H4 (cell line): ENCODE data around the gene TFRC. TPM values are rescaled to one million over a fixed set of nuclear protein-coding genes. Genes with fewer than 3 reads are reported as not detected.
"Not testable (repeated sequence)": the region's sequence is repeated elsewhere in the genome, so short reads cannot be mapped to it uniquely, and the experiment has no call there.

Experiments
- DNase-seq: peaks from one replicate; pipeline ENCODE4 v3.0.0-alpha.2; 2015; ENCODE audit warnings: low spot score
- total RNA-seq: library from RNA; depleted of rRNA; stranded (reverse); fragments of >200 nt; shearing (Covaris generic); gene quantifications from 2 replicates; pipeline ENCODE4 v1.2.3, GENCODE V29; 2014

Gene TFRC
- total RNA-seq, 1 experiment from 2014 or later, result 286 TPM

- no peak for DNase-seq
Measured at GRCh38 chr3:196048922-196049598, 32.8 kb downstream of the TFRC start.

- no peak for DNase-seq
Measured at GRCh38 chr3:196047391-196048030, 34.4 kb downstream of the TFRC start.

DNA sequence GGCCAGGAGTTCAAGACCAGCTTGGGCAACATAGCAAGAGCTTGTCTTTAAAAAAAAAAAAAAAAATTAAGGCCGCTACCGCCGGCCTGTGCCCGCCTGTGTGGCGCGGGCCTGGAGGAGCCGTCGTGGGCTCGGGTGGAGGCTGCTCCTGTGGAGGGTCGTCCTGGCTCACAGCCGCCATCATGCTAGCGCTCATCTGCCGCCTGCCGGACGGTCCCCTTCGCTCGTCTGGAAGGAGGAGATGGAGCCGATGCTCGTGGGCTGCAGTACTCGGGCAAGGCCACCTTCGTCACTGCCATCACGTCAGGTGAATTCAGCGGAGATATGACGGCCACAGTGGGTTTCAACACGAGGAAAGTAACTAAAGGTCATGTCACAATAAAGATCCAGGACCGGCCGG, 37.4 kb downstream of the TFRC start:
- no peak for DNase-seq

DNA sequence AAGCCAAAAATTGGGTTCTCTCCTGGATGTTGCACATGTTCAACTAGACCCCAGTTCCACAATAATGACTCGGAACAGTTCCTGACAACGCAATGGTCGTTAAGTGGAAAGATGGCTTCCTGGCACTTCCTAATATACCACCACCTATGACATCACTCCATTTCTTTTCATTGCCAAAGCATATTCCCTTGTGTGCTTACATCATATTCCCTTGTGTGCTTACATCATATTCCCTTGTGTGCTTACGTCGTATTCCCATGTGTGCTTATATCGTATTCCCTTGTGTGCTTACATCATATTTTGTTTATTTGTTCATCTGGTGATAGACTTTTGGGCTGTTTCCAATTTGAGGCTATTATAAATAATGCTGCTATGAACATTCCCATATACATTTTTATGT, 39.2 kb downstream of the TFRC start:
- DNase-seq, result no peak

DNA sequence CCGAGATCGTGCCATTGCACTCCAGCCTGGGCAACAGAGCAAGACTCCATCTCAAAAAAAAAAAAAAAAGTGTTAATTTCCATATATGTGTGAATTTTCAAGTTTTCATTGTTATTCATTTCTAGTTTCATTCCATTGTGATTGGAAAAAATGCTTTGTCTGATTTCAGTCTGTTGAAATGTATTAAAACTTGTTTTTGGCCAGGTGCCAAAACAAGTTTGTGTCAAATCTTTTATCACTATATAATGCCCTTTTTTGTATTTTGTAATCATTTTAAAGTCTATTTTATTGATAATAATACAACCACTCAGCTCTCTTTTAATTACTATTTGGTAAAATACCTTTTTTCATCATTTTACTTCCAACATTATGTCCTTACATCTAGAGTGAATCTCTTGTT, 42.5 kb downstream of the TFRC start:
- no peak for DNase-seq

GRCh38 chr3:196026059-196026458, 55.8 kb downstream of the TFRC start:
- DNase-seq, result not testable (repeated sequence)

- DNase-seq, result no peak
Measured at GRCh38 chr3:196024968-196025367, 56.9 kb downstream of the TFRC start.

DNA sequence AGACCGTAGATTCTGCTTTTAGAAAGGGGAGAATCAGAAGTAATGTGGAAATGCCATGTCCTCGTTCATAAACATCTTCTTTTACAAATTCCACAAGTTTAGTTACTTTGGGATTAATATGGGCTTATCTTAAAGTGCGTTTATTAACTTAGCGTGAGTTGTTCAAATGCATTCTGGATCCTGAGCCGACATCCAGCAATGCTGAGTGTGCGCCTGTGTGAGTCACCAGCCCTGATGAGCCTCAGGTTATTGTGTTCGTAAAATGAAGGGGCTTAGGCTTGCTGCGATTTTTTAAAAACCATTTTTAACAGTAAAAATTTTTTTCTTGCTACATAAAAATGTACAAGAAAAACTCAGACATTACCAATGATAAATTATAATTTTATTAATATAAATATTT, 57.9 kb downstream of the TFRC start:
- no peak for DNase-seq

DNA sequence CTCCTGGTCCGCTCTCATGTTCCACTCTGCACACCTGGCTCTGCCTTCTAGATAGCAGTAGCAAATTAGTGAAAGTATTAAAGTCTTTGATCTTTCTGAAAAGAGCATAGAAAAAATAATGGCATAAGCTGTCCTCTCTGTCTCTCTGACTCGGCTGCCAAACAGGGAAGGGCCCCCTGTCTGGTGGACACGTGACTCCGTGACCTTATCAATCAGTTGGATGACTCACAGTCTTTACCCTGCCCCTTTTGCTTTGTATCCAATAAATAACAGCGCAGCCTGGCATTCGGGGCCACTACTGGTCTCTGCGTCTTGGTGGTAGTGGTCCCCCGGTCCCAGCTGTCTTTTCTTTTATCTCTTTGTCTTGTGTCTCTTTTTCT, 59.4 kb downstream of the TFRC start:
- DNase-seq, result not testable (repeated sequence)

GRCh38 chr3:196020373-196020772, 61.5 kb downstream of the TFRC start:
- DNase-seq, result no peak

DNA sequence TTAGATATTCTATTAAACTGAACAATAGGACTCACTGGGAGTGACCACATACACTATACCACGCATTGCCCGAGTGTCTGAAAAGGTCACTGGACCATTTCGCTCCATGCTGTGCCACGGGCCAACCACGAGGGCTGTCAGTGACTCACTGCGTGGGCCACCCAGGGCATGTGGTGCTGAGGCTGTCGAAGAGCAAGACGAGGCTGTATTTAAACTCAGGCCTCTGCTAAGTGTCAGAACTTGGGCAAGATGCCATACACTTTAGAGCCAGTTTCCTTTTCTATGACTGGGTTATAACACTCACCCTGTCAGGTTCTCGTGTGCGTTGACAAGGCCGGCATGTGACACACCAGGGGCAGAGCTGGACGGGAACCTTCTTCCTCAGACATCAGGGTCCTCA, 62.3 kb downstream of the TFRC start:
- not testable (repeated sequence) for DNase-seq

GRCh38 chr3:196018159-196018558, 63.7 kb downstream of the TFRC start:
- not testable (repeated sequence) for DNase-seq

GRCh38 chr3:196016485-196016884, 65.4 kb downstream of the TFRC start:
- DNase-seq, result peak; percentile 82

DNA sequence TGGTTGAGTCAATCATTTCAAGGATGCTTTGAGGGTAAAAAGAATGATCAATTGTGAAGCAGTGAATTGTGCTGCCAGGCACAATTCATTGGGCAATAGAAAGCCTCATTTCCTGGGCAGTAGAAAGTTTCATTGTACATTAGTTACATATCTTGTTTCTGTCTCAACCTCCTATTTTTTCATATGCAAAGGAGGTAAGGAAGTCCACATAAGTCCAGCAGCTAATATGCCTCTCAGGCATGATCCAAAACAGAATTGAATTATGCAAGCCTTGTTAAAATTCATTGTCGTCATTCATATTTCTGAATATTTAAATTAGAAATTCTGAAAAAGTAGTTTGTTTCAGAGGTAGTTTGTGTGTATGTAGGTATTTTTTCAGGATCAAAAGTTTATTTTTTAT, 65.8 kb downstream of the TFRC start:
- no peak for DNase-seq

DNA sequence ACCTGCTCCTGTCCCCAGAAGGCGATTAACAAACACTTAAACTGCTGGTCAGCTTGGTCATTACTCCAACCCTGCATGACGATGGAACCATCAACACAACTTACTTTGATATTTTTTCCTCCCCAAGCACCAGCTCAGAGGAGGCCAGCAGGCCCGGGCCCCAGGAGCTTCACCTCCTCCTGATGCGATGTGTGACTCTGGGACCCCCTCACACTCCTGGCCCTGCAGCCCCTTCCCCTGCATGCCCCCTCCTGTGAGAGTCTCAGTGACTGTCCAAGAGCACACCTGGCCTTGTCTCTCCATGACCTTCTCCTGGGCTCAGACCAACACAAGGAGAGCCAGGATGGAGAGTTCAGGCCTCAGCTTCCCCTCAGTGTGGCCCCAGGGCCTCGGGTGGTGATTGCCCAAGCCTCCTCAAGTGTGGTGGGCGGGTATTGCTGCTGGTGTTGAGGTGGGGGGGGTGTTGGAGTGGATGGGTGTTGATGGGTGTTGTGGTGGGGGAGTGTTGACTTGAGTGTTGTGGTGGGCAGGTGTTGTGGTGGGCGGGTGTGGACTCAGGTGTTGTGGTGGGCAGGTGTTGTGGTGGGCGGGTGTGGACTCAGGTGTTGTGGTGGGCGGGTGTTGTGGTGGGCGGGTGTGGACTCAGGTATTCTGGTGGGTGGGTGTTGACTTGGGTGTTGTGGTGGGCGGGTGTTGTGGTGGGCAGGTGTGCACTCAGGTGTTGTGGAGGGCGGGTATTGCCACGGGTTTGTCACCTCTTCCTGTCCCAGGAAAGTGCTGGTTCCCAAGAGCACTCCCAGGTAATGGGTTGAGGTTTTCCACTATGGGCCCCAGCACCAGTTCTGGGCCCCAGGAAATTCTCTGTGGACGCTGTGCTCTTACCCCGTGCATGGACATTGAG, 68.1 kb downstream of the TFRC start:
- no peak for DNase-seq

- no peak for DNase-seq
Measured at GRCh38 chr3:196012941-196013476, 68.9 kb downstream of the TFRC start.

DNA sequence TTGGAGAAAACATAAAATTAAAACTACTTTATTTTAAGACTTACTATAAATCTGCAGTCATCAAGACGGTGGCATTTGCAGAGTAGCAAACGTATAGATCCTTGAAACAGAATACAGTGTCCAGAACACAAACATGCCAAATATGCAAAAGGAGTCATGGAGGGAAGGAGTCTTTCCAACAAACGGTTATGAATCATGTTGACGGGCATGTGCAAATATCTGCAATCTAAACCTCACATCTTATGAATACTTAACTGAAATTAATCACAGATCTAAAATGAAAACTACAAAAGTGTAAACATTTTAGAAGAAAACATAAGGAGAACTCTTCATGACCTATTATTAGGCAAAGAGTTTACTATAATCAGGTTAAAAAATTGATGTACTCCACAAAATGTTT, 69.4 kb downstream of the TFRC start:
- no peak for DNase-seq

GRCh38 chr3:196009456-196009855, 72.4 kb downstream of the TFRC start:
- no peak for DNase-seq

DNA sequence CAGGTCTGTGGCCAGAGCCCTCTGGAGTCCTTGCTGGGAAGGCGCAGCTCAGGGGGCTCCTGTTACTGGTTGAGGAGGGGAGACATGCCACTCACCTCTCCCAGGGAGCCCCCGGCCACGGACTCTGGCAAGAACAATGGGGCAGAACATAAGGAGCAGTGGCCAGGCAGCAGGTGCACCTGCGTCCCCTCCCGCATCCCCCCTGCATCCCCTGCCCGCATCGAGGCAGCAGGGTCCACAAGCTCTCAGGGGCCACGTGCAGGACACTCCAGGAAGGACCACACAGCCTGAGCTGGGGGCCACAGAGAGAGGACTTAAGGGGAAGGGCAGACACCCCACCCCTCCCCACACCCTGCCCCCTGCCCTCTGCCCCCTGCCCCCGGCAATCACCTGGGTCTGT, 73.0 kb downstream of the TFRC start:
- DNase-seq, result no peak

GRCh38 chr3:196008387-196008786, 73.5 kb downstream of the TFRC start:
- no peak for DNase-seq

GRCh38 chr3:196007744-196008335, 74.0 kb downstream of the TFRC start:
- DNase-seq, result no peak

- not testable (repeated sequence) for DNase-seq
Measured at GRCh38 chr3:196005338-196005737, 76.6 kb downstream of the TFRC start.
